Measurements from ENCODE around the gene AGBL1.

The AGBL1 gene

DNA sequence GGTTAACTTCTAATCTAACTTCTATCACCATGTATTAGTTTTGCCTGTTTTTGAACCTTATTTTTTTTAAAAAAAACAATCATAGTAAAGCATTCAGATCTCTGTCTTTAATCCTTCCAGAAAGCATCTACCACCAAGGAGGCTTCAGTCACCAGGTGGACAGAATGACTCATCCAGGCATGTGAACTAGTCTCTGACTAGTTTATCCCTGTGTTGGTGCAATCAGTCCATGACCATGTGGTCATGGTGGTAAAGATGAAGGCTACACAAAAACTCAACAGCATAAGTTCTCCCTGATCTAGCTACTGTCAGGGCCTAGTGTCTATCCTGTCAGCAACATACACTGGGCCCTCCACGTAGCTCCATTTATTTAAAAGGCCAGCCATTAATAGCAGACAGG is 750.6 kb downstream of the AGBL1 start:
- H3K27ac ChIP-seq (ENCODE audit: extremely low read depth, low read depth, low read length): 0 out of 2 replicates have a peak overlapping the region, but pooled peaks have one; percentile 5
- no peaks in the 10 kb centered on the region for H3K36me3 ChIP-seq (ENCODE audit: control insufficient read depth in 2 of 2, insufficient read depth in 1 of 2, low read length in 2 of 2)
- H3K4me1 ChIP-seq (ENCODE audit: control insufficient read depth, insufficient read depth, low read length): peaks cover 5% of the 10 kb centered on the region; the same call in 1 of the 2 replicates
- no peak overlapping the region for H3K4me3 ChIP-seq (ENCODE audit: low read depth, low read length)
- CTCF ChIA-PET: no interaction called here
- POLR2A ChIA-PET: no interaction called here
- H3K9me3 ChIP-seq (ENCODE audit: control insufficient read depth, insufficient read depth, low read depth, low read length): no peaks in the 10 kb centered on the region; the same call in 1 of the 2 replicates
- TF ChIP-seq RBAK (tag by site-specific recombination; IDR thresholded peaks at IDR 0.05): no peak
- no peak for TF ChIP-seq ZNF184 (tag by site-specific recombination; IDR thresholded peaks at IDR 0.05)
- TF ChIP-seq KLF10 (tag by site-specific recombination; IDR thresholded peaks at IDR 0.05): no peak
- TF ChIP-seq ZNF404 (tag by site-specific recombination; IDR thresholded peaks at IDR 0.05): no peak
- TF ChIP-seq ZIC2 (tag by site-specific recombination; IDR thresholded peaks at IDR 0.05): no peak
- TF ChIP-seq REPIN1 (tag by site-specific recombination; IDR thresholded peaks at IDR 0.05; ENCODE audit: low read depth): no peak
- TF ChIP-seq ZSCAN5A (tag by site-specific recombination; IDR thresholded peaks at IDR 0.05): no peak
- TF ChIP-seq ZNF654 (tag by site-specific recombination; IDR thresholded peaks at IDR 0.05; ENCODE audit: low read depth): no peak
- TF ChIP-seq ZNF830 (tag by site-specific recombination; IDR thresholded peaks at IDR 0.05; ENCODE audit: low read depth): no peak
- TF ChIP-seq ZBTB20 (tag by site-specific recombination; IDR thresholded peaks at IDR 0.05): no peak
- TF ChIP-seq, protein P1, sequence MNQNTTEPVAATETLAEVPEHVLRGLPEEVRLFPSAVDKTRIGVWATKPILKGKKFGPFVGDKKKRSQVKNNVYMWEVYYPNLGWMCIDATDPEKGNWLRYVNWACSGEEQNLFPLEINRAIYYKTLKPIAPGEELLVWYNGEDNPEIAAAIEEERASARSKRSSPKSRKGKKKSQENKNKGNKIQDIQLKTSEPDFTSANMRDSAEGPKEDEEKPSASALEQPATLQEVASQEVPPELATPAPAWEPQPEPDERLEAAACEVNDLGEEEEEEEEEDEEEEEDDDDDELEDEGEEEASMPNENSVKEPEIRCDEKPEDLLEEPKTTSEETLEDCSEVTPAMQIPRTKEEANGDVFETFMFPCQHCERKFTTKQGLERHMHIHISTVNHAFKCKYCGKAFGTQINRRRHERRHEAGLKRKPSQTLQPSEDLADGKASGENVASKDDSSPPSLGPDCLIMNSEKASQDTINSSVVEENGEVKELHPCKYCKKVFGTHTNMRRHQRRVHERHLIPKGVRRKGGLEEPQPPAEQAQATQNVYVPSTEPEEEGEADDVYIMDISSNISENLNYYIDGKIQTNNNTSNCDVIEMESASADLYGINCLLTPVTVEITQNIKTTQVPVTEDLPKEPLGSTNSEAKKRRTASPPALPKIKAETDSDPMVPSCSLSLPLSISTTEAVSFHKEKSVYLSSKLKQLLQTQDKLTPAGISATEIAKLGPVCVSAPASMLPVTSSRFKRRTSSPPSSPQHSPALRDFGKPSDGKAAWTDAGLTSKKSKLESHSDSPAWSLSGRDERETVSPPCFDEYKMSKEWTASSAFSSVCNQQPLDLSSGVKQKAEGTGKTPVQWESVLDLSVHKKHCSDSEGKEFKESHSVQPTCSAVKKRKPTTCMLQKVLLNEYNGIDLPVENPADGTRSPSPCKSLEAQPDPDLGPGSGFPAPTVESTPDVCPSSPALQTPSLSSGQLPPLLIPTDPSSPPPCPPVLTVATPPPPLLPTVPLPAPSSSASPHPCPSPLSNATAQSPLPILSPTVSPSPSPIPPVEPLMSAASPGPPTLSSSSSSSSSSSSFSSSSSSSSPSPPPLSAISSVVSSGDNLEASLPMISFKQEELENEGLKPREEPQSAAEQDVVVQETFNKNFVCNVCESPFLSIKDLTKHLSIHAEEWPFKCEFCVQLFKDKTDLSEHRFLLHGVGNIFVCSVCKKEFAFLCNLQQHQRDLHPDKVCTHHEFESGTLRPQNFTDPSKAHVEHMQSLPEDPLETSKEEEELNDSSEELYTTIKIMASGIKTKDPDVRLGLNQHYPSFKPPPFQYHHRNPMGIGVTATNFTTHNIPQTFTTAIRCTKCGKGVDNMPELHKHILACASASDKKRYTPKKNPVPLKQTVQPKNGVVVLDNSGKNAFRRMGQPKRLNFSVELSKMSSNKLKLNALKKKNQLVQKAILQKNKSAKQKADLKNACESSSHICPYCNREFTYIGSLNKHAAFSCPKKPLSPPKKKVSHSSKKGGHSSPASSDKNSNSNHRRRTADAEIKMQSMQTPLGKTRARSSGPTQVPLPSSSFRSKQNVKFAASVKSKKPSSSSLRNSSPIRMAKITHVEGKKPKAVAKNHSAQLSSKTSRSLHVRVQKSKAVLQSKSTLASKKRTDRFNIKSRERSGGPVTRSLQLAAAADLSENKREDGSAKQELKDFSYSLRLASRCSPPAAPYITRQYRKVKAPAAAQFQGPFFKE (tag by site-specific recombination; IDR thresholded peaks at IDR 0.05; ENCODE audit: borderline replicate concordance): no peak
- no peak for TF ChIP-seq ZNF76 (tag by site-specific recombination; IDR thresholded peaks at IDR 0.05; ENCODE audit: borderline replicate concordance, low read depth)
- no peak for TF ChIP-seq ZNF426 (tag by site-specific recombination; IDR thresholded peaks at IDR 0.05)
- TF ChIP-seq, protein P2, sequence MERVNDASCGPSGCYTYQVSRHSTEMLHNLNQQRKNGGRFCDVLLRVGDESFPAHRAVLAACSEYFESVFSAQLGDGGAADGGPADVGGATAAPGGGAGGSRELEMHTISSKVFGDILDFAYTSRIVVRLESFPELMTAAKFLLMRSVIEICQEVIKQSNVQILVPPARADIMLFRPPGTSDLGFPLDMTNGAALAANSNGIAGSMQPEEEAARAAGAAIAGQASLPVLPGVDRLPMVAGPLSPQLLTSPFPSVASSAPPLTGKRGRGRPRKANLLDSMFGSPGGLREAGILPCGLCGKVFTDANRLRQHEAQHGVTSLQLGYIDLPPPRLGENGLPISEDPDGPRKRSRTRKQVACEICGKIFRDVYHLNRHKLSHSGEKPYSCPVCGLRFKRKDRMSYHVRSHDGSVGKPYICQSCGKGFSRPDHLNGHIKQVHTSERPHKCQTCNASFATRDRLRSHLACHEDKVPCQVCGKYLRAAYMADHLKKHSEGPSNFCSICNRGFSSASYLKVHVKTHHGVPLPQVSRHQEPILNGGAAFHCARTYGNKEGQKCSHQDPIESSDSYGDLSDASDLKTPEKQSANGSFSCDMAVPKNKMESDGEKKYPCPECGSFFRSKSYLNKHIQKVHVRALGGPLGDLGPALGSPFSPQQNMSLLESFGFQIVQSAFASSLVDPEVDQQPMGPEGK (tag by site-specific recombination; IDR thresholded peaks at IDR 0.05): no peak
- no peak for TF ChIP-seq ZNF621 (tag by site-specific recombination; IDR thresholded peaks at IDR 0.05)
- TF ChIP-seq, protein P3, sequence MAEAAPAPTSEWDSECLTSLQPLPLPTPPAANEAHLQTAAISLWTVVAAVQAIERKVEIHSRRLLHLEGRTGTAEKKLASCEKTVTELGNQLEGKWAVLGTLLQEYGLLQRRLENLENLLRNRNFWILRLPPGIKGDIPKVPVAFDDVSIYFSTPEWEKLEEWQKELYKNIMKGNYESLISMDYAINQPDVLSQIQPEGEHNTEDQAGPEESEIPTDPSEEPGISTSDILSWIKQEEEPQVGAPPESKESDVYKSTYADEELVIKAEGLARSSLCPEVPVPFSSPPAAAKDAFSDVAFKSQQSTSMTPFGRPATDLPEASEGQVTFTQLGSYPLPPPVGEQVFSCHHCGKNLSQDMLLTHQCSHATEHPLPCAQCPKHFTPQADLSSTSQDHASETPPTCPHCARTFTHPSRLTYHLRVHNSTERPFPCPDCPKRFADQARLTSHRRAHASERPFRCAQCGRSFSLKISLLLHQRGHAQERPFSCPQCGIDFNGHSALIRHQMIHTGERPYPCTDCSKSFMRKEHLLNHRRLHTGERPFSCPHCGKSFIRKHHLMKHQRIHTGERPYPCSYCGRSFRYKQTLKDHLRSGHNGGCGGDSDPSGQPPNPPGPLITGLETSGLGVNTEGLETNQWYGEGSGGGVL (tag by site-specific recombination; IDR thresholded peaks at IDR 0.05): no peak
- TF ChIP-seq ZFHX2 (tag by site-specific recombination; conservative IDR thresholded peaks at IDR 0.05): no peak
- TF ChIP-seq, protein P4, sequence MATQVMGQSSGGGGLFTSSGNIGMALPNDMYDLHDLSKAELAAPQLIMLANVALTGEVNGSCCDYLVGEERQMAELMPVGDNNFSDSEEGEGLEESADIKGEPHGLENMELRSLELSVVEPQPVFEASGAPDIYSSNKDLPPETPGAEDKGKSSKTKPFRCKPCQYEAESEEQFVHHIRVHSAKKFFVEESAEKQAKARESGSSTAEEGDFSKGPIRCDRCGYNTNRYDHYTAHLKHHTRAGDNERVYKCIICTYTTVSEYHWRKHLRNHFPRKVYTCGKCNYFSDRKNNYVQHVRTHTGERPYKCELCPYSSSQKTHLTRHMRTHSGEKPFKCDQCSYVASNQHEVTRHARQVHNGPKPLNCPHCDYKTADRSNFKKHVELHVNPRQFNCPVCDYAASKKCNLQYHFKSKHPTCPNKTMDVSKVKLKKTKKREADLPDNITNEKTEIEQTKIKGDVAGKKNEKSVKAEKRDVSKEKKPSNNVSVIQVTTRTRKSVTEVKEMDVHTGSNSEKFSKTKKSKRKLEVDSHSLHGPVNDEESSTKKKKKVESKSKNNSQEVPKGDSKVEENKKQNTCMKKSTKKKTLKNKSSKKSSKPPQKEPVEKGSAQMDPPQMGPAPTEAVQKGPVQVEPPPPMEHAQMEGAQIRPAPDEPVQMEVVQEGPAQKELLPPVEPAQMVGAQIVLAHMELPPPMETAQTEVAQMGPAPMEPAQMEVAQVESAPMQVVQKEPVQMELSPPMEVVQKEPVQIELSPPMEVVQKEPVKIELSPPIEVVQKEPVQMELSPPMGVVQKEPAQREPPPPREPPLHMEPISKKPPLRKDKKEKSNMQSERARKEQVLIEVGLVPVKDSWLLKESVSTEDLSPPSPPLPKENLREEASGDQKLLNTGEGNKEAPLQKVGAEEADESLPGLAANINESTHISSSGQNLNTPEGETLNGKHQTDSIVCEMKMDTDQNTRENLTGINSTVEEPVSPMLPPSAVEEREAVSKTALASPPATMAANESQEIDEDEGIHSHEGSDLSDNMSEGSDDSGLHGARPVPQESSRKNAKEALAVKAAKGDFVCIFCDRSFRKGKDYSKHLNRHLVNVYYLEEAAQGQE (tag by site-specific recombination; IDR thresholded peaks at IDR 0.05): no peak
